ENCODE data around the gene ECHS1. TPM values are rescaled to one million over a fixed set of nuclear protein-coding genes. Genes with fewer than 3 reads are reported as not detected.

The ECHS1 gene
- total and polyA plus RNA-seq, 9 of the 15 experiments (the other 6 are each of a cell fraction or from before 2014, with no cell fraction given) = 16.6 to 100 (median 68.1) TPM

DNA sequence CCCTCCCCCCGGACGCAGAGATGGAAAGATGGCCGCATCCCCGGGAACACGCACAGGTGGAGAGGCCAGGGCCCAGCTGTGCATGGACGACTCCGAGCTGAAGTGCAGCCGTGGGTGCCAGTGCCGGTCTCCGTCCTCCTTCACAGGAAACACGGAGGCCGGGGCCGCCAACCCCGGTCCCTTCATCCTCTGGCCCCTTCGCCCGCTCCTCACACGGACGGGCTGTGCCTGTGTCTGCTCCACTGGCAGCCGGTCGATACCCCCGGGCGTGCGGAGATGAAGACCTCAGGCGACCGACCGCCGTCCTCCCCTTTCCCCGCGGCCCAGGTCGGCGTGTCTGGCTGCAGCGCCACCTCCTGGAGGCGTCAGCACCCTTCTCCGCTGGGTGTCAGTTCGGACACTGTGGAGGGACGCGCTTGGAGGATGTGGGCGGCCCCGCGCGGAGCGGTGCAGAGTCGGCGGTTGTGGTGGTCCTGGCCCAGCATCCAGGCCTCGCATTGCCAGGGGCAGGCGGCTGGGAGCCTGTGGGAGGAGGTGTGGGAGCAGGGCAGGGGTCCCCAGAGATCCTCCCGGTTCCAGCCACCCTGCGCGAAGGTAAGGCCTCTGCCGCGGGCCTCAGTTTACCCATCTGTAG, 54.5 kb downstream of the ECHS1 start (continued):
- TF ChIP-seq, protein P1, sequence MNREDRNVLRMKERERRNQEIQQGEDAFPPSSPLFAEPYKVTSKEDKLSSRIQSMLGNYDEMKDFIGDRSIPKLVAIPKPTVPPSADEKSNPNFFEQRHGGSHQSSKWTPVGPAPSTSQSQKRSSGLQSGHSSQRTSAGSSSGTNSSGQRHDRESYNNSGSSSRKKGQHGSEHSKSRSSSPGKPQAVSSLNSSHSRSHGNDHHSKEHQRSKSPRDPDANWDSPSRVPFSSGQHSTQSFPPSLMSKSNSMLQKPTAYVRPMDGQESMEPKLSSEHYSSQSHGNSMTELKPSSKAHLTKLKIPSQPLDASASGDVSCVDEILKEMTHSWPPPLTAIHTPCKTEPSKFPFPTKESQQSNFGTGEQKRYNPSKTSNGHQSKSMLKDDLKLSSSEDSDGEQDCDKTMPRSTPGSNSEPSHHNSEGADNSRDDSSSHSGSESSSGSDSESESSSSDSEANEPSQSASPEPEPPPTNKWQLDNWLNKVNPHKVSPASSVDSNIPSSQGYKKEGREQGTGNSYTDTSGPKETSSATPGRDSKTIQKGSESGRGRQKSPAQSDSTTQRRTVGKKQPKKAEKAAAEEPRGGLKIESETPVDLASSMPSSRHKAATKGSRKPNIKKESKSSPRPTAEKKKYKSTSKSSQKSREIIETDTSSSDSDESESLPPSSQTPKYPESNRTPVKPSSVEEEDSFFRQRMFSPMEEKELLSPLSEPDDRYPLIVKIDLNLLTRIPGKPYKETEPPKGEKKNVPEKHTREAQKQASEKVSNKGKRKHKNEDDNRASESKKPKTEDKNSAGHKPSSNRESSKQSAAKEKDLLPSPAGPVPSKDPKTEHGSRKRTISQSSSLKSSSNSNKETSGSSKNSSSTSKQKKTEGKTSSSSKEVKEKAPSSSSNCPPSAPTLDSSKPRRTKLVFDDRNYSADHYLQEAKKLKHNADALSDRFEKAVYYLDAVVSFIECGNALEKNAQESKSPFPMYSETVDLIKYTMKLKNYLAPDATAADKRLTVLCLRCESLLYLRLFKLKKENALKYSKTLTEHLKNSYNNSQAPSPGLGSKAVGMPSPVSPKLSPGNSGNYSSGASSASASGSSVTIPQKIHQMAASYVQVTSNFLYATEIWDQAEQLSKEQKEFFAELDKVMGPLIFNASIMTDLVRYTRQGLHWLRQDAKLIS (CRISPR knock-in tag; IDR thresholded peaks at IDR 0.05) = no peak
- TF ChIP-seq DIDO1 (tag; IDR thresholded peaks at IDR 0.05; ENCODE audit: low read depth) (no peak), SRSF1 (IDR thresholded peaks at IDR 0.05; ENCODE audit: low read depth, low read length) (no peak), ILF3 (IDR thresholded peaks at IDR 0.05; ENCODE audit: borderline replicate concordance) (no peak), U2AF1 (optimal IDR thresholded peaks at IDR 0.05; ENCODE audit: low read depth, low read length) (no peak), BCL6 (CRISPR knock-in tag; IDR thresholded peaks at IDR 0.05) (no peak), CBFA2T2 (conservative IDR thresholded peaks at IDR 0.05) (no peak)

- H3K4me3 ChIP-seq = no peak overlapping the region
- no peak overlapping the region for H3K4me2 ChIP-seq (ENCODE audit: insufficient read depth, low read length)
- no peak for FAIRE-seq
- ChIA-PET CTCF (ENCODE audit: low intra/inter-chr PET ratio) (no interaction called here), POLR2A (no interaction called here)
- no peak for DNase-seq (ENCODE audit: extremely low read depth in 1 of 4, low spot score in 3 of 4)
- H3K9me1 ChIP-seq (ENCODE audit: control insufficient read depth, insufficient read depth, low read length) = no peaks in the 10 kb centered on the region
- intact Hi-C loops (cut with micrococcal nuclease) = no loop called here
- peaks cover 14% of the 10 kb centered on the region; the same call in 2 of the 3 replicates for H3K36me3 ChIP-seq (ENCODE audit: control insufficient read depth, insufficient read depth, low read length)
- no peak for ATAC-seq
- H3K9ac ChIP-seq (ENCODE audit: insufficient read depth in 1 of 2, low read depth in 2 of 2, low read length in 2 of 2) = no peak overlapping the region
- no peaks in the 10 kb centered on the region for H3K27me3 ChIP-seq (ENCODE audit: control insufficient read depth in 2 of 2, insufficient read depth in 2 of 2, low read length in 2 of 2)
- H2AFZ ChIP-seq (ENCODE audit: low read depth, low read length) = no peak overlapping the region
- H4K20me1 ChIP-seq (replicated peaks; ENCODE audit: control insufficient read depth, insufficient read depth, low read length) = no peaks in the 10 kb centered on the region
- peaks cover 0 to 32% of the 10 kb centered on the region in 2 experiments; a peak in 4 of 5 replicates for H3K4me1 ChIP-seq (replicated peaks in 1 of 2; ENCODE audit: control insufficient read depth in 2 of 2, insufficient read depth in 2 of 2, low read length in 2 of 2)
- no peaks in the 10 kb centered on the region for H3K9me3 ChIP-seq (replicated peaks; ENCODE audit: control insufficient read depth, insufficient read depth, low read depth, low read length)
- in situ Hi-C loops (cut with MboI) = no loop called here
- no TSS peak for BruUV-seq (replicated peaks)
- no peaks in the 10 kb centered on the region for H3K79me2 ChIP-seq (ENCODE audit: control insufficient read depth, insufficient read depth, low read length)
- 50% methylated on average over 1 of the region's 7 CpGs for WGBS (ENCODE audit: insufficient coverage, low coverage, missing lambda C conversion rate)
- H3K27ac ChIP-seq (ENCODE audit: extremely low read depth, low read depth, low read length) = no peak overlapping the region
- TF ChIP-seq PKNOX1 (IDR thresholded peaks at IDR 0.05) = no peak
- no peak for TF ChIP-seq ZMIZ1 (IDR thresholded peaks at IDR 0.05; ENCODE audit: low read depth in 2 of 2, low read length in 2 of 2)
- TF ChIP-seq CBFB (CRISPR knock-in tag; IDR thresholded peaks at IDR 0.05) = no peak
Measured at GRCh38 chr10:133316732-133317131, 56.4 kb downstream of the ECHS1 start.
